Activated CD8-positive, alpha-beta memory T cell treated with anti-CD3 and anti-CD28 coated beads, Interleukin-2, amount 50 U/mL, for 1 hour (primary cell): ENCODE results near the gene PDZD2.
"Not testable (repeated sequence)": the region's sequence is repeated elsewhere in the genome, so short reads cannot be mapped to it uniquely, and the experiment has no call there.

Experiments
- DNase-seq: peaks from one replicate; pipeline ENCODE4 v3.0.0-alpha.2; 2020; ENCODE audit errors: extremely low read depth

PDZD2 gene

GRCh38 chr5:32039133-32039532, 400.2 kb downstream of the PDZD2 start:
- DNase-seq: not testable (repeated sequence)

GRCh38 chr5:32039601-32040000, 400.7 kb downstream of the PDZD2 start:
- not testable (repeated sequence) for DNase-seq

- DNase-seq: not testable (repeated sequence)
Observed at GRCh38 chr5:32040181-32040695, 401.3 kb downstream of the PDZD2 start.

DNA sequence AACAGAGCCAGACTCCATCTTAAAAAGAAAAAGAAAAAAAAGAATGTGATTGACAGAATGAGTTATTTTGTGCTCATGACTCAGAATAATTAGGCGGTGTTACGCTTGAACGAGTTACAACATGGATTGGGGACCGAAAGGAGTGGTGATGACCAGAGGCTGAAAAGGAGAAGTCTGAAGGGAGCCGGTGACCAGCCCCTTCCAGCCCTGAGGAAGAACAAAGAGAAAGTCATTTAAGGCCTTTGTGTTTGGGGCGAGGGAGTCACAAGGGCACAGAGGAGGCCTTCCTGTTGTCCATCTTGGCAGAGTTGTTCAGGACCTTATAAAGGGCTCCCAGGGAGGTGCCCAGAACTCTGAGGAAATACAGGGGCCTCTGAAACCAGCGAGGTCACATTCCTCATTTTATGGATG, 403.6 kb downstream of the PDZD2 start:
- no peak for DNase-seq

DNA sequence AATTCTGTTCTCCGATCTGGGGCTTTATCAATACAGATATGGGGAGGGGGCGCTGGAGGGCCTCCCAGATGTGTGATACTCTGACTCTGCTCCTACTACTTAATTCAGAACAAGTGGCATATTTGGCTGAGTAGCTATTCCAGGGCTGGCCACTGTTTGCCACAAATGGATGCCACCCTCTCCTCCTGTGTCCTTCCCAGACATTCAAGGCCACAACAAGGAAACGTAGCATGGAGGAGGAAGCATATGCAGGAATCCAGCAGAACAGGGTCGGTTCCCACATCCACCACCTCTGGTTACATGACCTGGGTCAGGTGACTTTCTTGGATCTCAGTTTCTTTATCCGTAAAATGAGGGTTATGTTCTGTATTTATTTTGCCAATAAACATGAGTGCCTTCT, 404.2 kb downstream of the PDZD2 start:
- no peak for DNase-seq

DNA sequence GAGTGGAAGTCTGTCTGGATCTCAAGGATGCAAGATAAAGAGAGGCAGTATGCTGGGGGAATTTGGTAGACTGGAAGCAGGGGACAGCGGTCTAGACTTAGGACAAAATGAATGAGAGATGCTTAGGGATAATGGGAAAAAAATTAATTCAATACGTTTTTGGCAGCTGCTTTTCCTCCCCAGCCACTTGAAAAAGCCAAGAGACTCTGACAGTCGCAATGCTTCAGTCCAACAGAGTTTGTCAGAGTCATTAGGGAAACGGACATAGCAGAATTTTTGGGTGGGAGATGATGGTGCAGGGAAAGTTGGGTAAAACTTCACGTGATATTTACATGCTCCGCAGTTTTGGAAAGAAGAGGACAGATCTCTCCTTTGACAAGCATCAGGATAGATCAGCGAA, 405.5 kb downstream of the PDZD2 start:
- DNase-seq: no peak

- no peak for DNase-seq
Observed at GRCh38 chr5:32044939-32045338, 406.0 kb downstream of the PDZD2 start.

DNA sequence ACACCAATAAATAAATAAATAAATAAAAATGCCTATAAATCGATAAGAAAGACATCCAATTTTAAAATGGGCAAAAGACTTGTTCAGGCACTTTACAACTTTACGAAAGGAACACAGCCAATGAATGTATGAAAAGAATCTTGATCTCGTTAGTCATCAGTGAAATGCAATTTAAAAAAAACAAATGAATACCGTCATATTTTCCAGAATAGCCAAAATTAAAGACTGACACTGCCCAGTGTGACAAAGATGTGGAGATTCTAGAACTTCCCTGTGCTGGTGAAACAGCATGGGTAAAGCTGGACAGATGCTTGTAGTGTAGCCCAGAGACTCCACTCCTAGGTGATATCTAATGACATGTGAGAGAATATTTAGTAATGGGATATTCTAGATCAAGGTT, 408.1 kb downstream of the PDZD2 start:
- DNase-seq: no peak

GRCh38 chr5:32051796-32052195, 412.9 kb downstream of the PDZD2 start:
- DNase-seq: no peak

DNA sequence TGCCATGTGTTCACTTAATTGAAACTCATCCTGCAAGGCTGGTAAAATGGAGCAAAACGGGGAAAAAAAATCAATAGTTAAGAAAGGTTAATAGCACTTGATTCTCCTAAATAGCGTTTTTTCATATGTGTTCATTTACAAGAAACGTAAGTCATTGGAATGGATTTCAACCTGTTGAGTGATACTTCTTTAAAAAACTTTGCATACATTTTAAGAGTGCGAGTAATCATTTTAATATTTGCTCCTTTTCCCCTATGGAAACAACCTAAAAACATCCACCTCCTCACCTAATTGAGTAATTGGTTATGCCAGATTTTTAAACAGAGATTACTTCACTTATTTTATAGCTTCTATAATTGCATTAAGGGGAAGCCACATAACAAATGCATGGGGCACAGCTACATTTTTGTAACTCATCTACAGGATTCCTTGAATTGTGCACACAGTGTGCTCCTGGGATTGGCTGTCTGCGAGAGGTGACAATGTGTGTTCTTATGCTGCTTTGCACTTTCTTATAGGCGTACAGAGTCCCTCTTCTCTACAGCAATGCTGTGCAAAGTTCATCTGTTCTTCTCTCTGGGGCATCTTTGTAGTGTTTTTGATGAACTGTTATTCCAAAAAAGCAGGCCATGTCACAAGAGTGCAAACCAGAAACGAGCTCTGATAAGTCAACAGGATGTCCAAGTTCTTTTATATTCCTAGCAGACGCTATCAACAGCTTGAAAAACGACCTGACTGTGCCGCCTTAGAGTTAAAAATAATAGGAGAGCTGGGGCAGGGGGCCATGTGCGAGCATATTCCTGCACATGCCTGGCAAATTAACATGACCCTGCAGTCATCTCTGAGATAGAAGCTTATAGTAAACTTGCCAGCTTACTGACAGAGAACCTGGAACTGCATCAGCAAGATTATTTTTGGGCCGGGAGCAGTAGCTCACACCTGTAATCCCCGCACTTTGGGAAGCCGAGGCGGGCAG, 417.2 kb downstream of the PDZD2 start:
- no peak for DNase-seq

DNA sequence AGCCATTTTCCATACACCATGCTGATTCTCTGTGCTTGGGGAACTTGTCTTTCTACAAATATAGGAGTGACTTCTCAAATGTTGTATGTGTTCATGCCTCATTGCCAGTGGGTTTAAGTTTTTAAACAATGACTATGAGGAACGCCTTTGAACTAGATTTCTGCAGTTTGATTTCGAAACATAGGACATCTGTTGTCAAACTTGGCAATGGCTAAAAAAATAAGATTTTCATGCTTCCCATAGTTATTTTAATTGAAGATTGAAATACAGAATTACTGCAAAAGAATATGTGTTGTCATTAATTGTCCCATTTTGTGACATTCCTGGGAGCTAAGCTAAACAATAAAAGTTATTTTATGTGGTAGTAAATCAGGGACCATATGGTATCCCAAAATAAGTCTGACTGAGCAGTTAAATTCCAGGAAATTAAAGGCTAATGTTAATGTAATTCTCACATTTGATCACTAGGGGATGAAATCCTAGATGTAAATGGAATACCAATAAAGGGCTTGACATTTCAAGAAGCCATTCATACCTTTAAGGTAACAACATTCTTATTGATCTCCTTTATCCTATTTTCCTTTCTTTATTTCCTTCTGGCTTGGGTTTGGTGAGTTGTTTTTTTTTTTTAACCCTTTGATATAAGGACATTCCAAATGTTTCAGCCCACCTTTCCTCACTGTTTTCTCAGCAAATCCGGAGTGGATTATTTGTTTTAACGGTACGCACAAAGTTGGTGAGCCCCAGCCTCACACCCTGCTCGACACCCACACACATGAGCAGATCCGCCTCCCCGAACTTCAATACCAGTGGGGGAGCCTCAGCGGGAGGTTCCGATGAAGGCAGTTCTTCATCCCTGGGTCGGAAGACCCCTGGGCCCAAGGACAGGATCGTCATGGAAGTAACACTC, 418.5 kb downstream of the PDZD2 start:
- no peak for DNase-seq

- no peak for DNase-seq
Observed at GRCh38 chr5:32058101-32058500, 419.2 kb downstream of the PDZD2 start.

- DNase-seq: no peak
Observed at GRCh38 chr5:32058997-32059396, 420.1 kb downstream of the PDZD2 start.

- DNase-seq: no peak
Observed at GRCh38 chr5:32059761-32060530, 421.0 kb downstream of the PDZD2 start.

DNA sequence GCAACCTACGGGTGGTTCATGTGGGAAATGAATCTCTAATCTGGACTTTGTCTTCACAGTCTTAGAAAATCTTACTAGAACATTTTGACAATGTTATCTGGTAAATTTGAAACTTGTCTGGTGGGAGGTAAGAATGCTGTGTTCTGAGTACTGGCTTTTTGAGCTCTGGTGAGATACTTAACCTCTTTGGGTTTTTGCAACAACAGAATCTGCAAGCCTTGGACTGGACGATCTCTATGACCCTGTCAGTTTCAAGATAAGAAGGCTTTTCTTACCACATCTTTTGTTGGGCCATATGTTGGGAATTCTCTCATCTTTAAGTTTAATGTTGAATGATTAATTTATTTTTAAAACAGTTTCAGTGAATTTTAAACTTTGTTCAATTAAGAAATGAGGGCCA, 422.3 kb downstream of the PDZD2 start:
- DNase-seq: no peak

DNA sequence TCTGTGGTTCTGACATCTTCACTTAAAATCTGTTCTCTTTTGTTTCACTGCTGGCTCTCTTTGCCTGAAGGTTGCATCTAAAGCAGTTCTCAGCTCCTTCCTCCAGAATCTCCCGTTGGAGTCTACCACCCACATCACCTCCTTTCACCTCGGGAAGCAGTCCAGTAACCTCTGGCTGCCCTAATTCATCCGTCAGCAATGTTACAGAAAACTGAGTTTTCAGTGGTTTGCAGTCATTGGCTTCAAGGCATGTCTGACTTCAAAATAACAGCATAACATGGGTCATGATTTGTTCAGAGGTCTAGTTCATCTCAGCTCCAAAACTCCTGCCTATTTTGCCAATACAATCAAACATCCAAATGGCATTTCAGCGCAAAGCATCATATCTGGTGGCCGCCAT, 427.5 kb downstream of the PDZD2 start:
- DNase-seq: no peak

- DNase-seq: no peak
Observed at GRCh38 chr5:32067774-32068470, 429.0 kb downstream of the PDZD2 start.

DNA sequence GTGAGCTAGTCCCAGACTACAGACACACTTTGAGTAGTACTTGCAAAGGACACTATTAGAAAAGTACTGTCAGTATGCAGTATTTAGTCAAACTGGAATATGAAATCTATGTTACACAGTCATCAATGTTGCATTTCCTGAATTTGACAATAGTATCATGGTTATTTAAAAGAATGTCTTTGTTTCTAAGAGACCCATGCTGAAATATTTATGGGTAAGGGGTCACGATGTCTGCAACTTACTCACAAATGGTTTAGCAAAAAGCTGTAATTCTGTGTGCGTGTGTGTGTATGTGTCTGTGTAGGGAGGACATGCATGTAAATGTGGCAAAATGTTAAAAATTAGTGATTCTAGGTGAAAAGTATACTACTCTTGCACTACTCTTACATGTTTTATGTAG, 429.6 kb downstream of the PDZD2 start:
- no peak for DNase-seq

DNA sequence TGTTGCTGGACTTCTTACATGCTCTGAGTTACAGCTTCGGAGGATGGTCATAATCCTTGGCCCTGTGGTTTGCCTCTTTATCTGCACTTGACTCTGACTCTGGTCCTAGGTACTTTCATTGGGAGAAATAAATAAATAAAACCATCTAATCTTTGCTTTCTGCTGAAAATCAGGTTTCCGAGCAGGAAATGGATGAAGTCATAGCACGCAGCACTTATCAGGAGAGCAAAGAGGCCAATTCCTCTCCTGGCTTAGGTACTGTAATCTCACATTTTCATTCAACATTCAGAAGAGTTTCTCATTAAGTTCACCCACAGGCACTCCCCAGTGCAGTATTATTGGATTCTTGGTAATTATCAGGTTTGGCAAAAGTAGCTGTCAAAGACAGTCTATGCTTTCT, 430.5 kb downstream of the PDZD2 start:
- DNase-seq: no peak

DNA sequence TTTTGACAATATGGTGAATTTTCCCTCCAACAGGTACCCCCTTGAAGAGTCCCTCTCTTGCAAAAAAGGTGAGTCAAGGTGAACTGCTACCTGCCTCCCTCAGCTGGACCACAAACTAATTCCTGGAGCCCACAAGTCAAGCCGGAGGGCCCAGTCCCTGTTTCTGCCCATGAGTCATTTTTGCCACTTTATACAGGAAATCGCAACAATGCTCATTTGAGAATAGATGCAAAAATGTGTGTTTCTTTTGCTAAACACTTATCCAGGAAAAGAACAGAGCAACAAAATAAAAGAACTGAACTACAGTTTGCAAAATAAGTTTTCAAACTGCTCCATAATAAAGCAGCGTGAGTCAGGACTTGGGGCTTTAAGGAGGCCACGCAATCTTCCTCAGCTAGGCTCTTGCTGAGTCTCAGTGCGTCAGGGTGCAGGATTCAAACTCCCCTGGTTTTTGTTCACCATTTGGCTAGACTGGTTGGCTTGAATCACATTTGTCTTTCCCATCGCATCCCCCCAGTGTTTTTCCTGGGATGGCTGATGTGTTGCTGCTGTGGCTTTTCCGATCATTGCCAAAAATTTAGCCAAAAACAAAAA, 432.5 kb downstream of the PDZD2 start:
- no peak for DNase-seq

DNA sequence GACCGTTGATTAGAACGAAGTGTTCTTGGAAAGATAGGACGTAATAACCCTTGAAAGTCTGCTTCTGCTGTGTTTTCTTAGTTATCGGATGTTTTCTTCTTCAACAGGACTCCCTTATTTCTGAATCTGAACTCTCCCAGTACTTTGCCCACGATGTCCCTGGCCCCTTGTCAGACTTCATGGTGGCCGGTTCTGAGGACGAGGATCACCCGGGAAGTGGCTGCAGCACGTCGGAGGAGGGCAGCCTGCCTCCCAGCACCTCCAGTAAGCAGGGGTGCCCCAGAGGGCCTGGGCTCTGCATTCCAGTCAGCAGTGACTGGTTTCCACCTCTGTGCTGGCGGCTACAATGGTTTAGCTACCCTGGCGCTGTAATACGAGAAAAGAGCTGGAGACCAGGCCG, 433.1 kb downstream of the PDZD2 start:
- no peak for DNase-seq
